Measurements from ENCODE around the gene WDR5. TPM values are rescaled to one million over a fixed set of nuclear protein-coding genes. Genes with fewer than 3 reads are reported as not detected.

The WDR5 gene
- total RNA-seq, 2 experiments from 2014 or later, result 43.6 to 47.8 TPM

DNA sequence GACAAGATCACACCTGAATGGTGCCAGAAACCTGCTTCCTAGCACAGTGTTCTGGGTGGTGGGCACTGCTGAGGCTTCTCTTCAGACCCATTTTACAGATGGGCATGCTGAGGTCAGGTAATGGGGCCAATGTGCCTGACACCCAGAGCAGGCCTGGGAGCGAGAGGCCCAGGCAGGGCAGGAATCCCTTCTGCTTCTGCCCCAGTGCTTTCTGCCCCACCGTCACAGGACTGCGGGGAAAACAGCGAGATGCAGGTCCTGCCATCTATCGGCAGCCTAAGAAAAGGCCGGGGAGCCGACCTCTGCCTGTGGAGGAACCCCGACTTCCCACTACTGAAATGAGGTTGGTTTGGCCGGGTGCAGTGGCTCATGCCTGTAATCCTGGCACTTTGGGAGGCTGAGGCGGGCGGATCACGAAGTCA is 51.2 kb downstream of the WDR5 start:
- peaks cover 12% of the 10 kb centered on the region for H3K27me3 Mint-ChIP-seq (ENCODE audit: low read depth)
- no peak overlapping the region for H3K27ac Mint-ChIP-seq
- no peak for ATAC-seq
- DNase-seq, result no peak
- H3K4me1 Mint-ChIP-seq (ENCODE audit: low read depth), result peaks cover 12% of the 10 kb centered on the region
- H3K4me3 Mint-ChIP-seq, result no peak overlapping the region
- peaks cover 5% of the 10 kb centered on the region for H3K36me3 Mint-ChIP-seq (ENCODE audit: low read depth)
- no peaks in the 10 kb centered on the region for H3K9me3 Mint-ChIP-seq (ENCODE audit: insufficient read depth)
- CTCF ChIA-PET, result no interaction called here
- POLR2A ChIA-PET, result no interaction called here

DNA sequence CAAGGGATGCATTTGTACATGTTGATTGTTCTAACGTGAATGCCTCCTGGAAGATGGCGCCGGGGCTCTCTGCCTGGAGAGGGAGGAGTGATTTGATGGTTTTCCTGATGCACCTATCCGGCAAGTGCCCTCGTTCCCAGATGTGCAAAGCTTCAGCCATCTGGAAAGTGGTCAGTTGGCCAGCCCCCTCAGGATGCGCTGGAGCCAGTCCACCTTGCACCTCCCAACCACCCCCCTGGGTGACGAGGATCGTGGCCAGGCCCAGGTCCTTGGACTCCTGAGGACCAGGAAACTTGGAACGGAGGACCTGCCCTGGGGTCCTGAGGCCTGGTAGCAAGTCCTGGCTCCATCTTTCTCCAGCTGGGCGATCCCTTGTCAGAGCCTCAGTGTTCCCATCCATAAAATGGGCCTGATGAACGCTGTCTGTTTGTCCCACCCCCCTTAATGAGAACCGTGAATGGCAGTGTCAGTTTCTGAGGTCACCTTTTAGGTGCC is 52.1 kb downstream of the WDR5 start:
- no peaks in the 10 kb centered on the region for H3K36me3 Mint-ChIP-seq (ENCODE audit: low read depth)
- peaks cover 6% of the 10 kb centered on the region for H3K27me3 Mint-ChIP-seq (ENCODE audit: low read depth)
- no peak for DNase-seq
- ChIA-PET CTCF (no interaction called here), POLR2A (no interaction called here)
- no peak overlapping the region for H3K27ac Mint-ChIP-seq
- ATAC-seq, result no peak
- H3K9me3 Mint-ChIP-seq (ENCODE audit: insufficient read depth), result no peaks in the 10 kb centered on the region
- H3K4me3 Mint-ChIP-seq, result no peak overlapping the region
- H3K4me1 Mint-ChIP-seq (ENCODE audit: low read depth), result peaks cover 4% of the 10 kb centered on the region

DNA sequence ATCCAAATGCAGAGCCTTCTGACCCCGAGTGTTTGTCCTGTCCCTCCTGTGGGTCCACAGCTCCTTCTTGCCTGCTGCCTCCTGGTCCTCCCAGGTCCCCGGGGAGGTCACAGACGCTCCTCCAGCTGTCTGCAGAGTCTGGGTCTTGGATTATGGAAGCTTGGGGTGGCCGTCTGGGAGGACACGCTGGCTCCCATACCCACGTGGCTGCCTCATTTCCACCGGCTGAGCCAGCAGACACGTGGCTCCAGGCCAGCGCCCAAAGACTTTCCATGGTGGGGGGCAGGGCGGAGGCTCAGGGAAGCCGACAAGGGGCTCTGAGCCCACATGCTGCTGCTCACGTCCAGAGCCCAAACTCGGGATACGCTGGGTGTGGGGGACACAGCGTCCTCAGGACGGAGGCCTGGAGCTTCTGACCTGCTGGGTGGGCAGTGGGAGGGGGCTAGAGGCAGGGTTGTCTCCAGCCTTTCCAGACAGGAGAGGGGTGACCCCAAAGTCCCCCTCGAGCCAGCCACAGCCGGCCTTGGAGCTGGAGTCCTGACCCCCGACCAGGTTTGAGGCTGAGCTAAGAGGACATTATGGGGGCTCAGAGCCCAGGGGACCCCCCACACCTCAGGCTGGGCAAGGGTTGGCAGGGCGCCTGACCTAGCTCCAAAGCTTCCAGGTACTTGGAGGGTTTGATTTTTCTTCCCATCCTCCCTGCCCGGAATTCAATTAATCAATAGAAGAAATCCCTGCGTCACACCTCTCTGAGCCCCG is 52.7 kb downstream of the WDR5 start:
- ChIA-PET POLR2A (no interaction called here), CTCF (no interaction called here)
- Mint-ChIP-seq H3K4me1 (ENCODE audit: low read depth) (peaks cover 4% of the 10 kb centered on the region), H3K27me3 (ENCODE audit: low read depth) (peaks cover 6% of the 10 kb centered on the region), H3K36me3 (ENCODE audit: low read depth) (no peaks in the 10 kb centered on the region), H3K4me3 (no peak overlapping the region), H3K9me3 (ENCODE audit: insufficient read depth) (no peaks in the 10 kb centered on the region), H3K27ac (no peak overlapping the region)
- ATAC-seq, result no peak
- no peak for DNase-seq

DNA sequence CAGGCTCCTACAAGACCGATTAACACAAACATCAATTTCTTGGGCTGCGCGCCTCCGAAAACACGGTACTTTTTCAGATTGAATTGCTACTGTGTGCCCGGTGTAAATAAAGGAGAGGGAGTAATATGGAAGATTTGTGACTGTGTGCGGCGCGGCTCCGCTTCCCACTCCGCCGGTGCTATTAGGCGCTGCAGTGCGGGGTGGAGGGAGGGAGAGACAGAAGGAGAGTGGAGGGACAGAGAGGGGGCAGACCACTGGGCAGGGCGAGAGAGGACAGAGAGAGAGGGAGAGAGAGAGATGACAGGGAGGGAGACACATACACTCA is 53.2 kb downstream of the WDR5 start:
- Mint-ChIP-seq H3K36me3 (ENCODE audit: low read depth) (no peaks in the 10 kb centered on the region), H3K4me1 (ENCODE audit: low read depth) (peaks cover 4% of the 10 kb centered on the region), H3K27ac (no peak overlapping the region), H3K9me3 (ENCODE audit: insufficient read depth) (no peaks in the 10 kb centered on the region), H3K4me3 (no peak overlapping the region), H3K27me3 (ENCODE audit: low read depth) (peaks cover 6% of the 10 kb centered on the region)
- CTCF ChIA-PET, result no interaction called here
- ATAC-seq, result no peak
- POLR2A ChIA-PET, result no interaction called here
- no peak for DNase-seq

DNA sequence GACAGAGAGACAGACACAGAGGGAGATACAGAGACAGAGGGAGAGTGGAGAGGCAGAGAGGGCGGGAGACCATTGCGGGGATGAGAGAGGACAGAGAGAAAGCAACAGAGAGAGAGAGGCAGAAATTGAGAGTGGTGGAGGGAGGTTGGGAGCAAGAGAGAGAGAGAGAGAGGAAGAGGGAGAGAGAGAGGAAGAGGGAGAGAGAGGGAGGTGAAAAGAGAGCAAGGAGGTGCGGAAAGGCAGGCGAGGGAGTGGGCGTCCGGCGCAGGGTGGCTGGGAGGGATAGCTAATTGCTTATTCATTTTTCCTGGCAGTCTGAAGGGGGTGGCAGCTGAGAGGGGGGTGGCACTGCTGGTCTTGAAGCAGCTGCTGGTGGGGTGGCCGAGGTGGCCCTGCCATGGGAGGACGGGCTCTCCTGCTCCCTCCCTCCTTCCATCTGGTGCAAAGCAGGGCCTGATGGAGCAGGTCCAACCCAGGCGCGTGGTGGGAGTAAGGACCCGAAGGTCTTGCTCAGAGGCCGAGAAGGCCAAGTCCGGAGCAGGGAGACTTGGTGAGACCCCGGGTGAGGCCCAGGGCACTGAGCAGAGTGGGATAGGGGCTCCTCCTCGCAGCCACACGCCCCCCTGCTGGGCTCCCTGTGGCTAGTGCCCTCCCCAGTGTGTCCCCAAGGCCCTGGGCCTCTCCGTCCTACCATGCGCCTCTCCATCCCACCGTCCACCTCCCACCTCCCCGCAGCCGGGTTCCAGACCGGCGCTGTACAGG is 53.8 kb downstream of the WDR5 start:
- peaks cover 4% of the 10 kb centered on the region for H3K4me1 Mint-ChIP-seq (ENCODE audit: low read depth)
- H3K4me3 Mint-ChIP-seq, result no peak overlapping the region
- H3K36me3 Mint-ChIP-seq (ENCODE audit: low read depth), result no peaks in the 10 kb centered on the region
- POLR2A ChIA-PET, result no interaction called here
- ATAC-seq (no peak), DNase-seq (no peak)
- H3K9me3 Mint-ChIP-seq (ENCODE audit: insufficient read depth), result no peaks in the 10 kb centered on the region
- H3K27me3 Mint-ChIP-seq (ENCODE audit: low read depth), result peaks cover 6% of the 10 kb centered on the region
- CTCF ChIA-PET, result no interaction called here
- H3K27ac Mint-ChIP-seq, result no peak overlapping the region

DNA sequence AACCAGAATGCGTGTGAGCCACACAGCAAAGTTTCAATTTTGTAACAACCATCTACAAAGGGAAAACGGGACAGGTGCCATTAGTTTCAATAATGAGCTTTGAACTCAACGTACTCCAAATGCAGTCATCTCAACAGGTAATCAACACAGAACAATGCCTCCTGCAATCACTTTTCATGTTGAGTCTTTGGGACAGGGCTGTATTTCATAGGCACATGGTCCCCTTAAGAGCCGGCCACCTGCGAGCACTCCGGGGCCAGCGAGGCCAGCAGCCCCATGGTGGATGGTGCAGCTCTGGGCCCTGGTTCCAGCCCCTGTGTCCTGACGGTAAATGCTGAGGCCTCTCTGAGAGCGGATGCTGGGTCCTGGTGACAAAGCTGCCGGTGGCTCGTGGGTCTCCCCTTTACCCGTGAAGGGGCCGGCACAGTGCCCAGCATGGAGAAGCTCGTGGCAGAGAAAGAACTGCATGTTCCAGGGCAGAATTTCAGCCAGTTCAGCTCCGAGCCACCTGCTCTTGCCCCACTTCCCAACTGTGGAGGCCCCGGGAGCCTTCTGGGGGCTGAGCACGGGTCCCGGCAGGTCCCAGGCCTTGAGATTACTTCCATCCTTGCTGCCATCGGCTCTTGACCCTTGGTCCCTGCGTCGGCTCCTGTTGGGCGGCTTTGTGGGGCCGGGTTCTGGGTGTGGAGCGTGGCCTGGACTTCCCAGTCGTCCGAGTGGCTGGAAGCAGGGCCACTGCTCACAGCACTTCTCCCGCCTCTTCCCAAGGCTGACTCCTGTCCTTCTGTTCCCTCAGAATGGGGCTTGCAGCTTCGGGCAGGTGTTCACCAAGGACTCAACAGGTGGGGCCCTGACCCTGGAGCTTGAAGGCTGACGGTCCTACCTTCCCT is 54.6 kb downstream of the WDR5 start:
- H3K27me3 Mint-ChIP-seq (ENCODE audit: low read depth), result peaks cover 6% of the 10 kb centered on the region

DNA sequence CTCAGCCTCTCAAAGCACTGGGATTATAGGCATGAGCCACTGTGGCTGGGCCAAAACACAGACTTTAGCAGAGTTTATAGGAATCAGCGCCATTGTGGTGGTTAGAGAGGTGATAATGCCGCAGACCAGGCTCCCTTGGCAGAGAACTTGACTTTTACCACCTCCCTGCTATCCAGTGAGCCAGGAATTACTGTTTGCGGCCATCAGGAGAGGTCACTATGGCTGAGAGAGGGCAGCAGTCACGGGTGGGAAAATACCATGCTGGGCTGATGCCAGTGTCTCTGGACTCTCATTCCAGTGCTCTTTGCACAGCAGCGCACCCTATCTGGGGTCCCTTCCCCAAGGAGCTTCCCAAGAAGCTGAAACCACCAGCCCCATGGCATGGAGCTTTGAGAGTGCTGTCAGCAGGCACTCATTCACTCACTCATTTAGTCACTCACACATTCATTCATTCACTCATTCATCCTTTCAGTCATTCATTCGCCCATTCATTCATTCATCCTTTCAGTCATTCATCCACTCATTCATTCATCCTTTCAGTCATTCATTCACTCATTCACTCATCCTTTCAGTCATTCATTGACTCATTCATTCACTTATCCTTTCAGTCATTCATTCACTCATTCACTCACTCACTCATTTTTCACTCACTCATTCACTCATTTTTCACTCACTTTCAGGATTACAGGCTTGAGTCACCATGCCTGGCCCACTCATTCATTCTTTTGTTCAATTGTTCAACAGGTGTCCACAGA is 55.8 kb downstream of the WDR5 start:
- no peak overlapping the region for H3K4me3 Mint-ChIP-seq
- H3K9me3 Mint-ChIP-seq (ENCODE audit: insufficient read depth), result no peaks in the 10 kb centered on the region
- DNase-seq (no peak), ATAC-seq (no peak)
- ChIA-PET CTCF (no interaction called here), POLR2A (no interaction called here)
- peaks cover 2% of the 10 kb centered on the region for H3K27me3 Mint-ChIP-seq (ENCODE audit: low read depth)
- peaks cover 13% of the 10 kb centered on the region for H3K4me1 Mint-ChIP-seq (ENCODE audit: low read depth)
- no peaks in the 10 kb centered on the region for H3K36me3 Mint-ChIP-seq (ENCODE audit: low read depth)
- H3K27ac Mint-ChIP-seq, result no peak overlapping the region

More for the DNA sequence above, 54.6 kb downstream of the WDR5 start:
- H3K9me3 Mint-ChIP-seq (ENCODE audit: insufficient read depth), result no peaks in the 10 kb centered on the region
- no peaks in the 10 kb centered on the region for H3K36me3 Mint-ChIP-seq (ENCODE audit: low read depth)
- ChIA-PET POLR2A (no interaction called here), CTCF (no interaction called here)
- H3K4me1 Mint-ChIP-seq (ENCODE audit: low read depth), result peaks cover 7% of the 10 kb centered on the region
- H3K27ac Mint-ChIP-seq, result no peak overlapping the region
- DNase-seq (no peak), ATAC-seq (no peak)
- H3K4me3 Mint-ChIP-seq, result no peak overlapping the region

DNA sequence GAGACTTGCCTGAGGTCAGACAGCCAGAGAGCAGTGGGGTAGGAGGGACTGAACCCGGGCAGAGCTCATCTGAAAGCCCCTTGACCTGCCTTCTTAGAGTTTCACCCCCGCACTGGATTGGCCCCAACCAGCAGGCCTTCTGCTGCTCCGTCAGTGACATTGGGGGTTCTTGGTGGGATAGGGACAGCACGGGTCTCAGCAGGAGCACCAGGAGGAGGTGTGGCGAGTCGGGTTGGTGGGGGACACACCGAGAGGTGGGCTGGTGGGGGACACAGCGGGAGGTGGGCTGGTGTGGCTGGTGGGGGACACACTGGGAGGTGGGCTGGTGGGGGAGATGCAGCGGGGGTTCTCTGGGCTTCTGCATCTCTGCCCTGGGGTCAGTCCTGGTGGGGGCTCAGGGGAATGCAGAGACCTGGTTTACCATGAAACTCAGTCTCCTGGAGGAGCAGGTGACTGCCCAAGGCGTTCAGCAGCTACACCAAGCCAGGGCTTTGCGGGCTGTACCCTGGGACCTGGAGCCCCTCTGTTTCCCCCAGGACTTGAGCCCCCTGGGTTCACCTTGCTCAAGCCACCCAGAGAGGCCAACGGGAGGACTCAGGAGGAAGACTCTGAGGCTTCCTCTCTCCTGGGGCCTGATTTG is 56.5 kb downstream of the WDR5 start:
- CTCF ChIA-PET, result no interaction called here
- Mint-ChIP-seq H3K36me3 (ENCODE audit: low read depth) (no peaks in the 10 kb centered on the region), H3K27ac (no peak overlapping the region)

DNA sequence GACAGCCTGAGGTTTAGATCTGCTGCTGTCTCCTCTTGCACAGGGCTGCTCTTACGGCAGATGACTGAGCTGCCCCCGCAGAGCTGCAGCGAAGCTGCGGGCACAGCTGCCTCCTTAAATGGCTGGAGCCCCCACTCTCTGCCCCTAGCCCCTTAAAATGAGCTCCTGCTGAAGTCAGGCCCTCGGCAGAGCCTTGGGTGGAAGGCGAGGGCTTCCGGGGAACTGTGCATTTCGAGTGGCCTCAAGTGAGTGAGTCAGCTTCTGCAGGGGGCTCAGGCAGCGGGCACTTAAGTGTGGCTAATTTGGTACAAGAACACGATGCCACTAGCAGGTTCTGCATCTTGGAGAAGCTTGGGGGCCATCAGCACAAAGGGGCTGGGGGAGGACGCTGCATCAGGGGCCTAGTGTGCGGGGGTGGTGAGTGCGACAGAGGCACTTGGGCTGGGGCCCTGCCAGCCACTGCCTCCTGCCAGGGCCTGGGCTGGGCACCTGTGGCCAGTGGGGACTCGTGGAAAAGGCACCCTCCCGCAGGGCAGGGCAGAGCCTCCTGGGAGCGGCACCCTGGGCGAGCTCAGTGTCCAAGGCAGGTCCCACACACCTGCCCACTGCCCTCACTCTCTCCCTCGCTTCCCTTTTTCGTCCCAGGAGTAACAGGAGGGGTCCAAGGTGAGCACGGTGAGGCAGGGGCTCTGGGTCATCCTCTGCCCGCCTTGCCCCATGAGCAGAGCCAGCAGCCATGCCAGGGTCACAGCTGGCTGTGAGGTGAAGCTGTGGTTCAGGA is 57.3 kb downstream of the WDR5 start:
- Mint-ChIP-seq H3K27ac (no peak overlapping the region), H3K36me3 (ENCODE audit: low read depth) (no peaks in the 10 kb centered on the region), H3K4me1 (ENCODE audit: low read depth) (peaks cover 13% of the 10 kb centered on the region), H3K4me3 (no peak overlapping the region), H3K9me3 (ENCODE audit: insufficient read depth) (no peaks in the 10 kb centered on the region), H3K27me3 (ENCODE audit: low read depth) (peaks cover 10% of the 10 kb centered on the region)
- ChIA-PET CTCF (no interaction called here), POLR2A (no interaction called here)
- DNase-seq, result no peak
- no peak for ATAC-seq

More for the DNA sequence above, 56.5 kb downstream of the WDR5 start:
- no peak for DNase-seq
- peaks cover 13% of the 10 kb centered on the region for H3K4me1 Mint-ChIP-seq (ENCODE audit: low read depth)
- H3K9me3 Mint-ChIP-seq (ENCODE audit: insufficient read depth), result no peaks in the 10 kb centered on the region
- POLR2A ChIA-PET, result no interaction called here
- no peak overlapping the region for H3K4me3 Mint-ChIP-seq
- ATAC-seq, result no peak
- H3K27me3 Mint-ChIP-seq (ENCODE audit: low read depth), result peaks cover 8% of the 10 kb centered on the region

DNA sequence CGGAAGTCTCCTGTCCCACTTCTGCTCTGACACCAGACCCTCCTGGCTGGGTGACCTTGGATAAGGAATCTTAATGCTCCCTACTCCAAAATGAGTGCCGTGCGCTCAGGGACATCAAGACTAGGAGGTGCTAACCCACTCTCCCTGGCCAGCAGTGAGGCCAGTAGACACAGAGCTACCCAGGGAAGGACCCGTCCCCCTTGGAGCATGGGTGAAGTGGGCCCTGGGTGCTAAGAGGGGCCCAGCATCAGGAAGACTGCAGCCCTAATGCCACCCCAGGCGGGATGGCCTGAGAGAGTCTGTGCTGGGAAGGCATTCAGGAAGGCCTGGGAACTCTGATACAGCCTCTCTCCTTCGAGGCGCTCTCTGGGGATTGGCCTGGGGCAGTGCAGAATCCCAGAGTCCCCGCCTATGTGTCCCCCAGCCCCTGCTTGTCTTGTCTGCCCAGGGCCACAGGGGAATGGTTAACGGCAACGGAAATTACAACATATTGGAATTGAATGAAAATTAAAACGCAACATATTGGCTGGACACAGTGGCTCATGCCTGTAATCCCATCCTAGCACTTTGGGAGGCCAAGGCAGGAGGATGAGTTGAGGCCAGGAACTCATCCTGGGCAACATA is 58.1 kb downstream of the WDR5 start:
- Mint-ChIP-seq H3K36me3 (ENCODE audit: low read depth) (no peaks in the 10 kb centered on the region), H3K9me3 (ENCODE audit: insufficient read depth) (no peaks in the 10 kb centered on the region), H3K27ac (no peak overlapping the region), H3K4me3 (no peak overlapping the region), H3K4me1 (ENCODE audit: low read depth) (peaks cover 18% of the 10 kb centered on the region), H3K27me3 (ENCODE audit: low read depth) (peaks cover 14% of the 10 kb centered on the region)
- DNase-seq (no peak), ATAC-seq (no peak)
- ChIA-PET CTCF (no interaction called here), POLR2A (no interaction called here)
